RWPE1 (cell line): ENCODE results near the gene PMS2.

ENCODE experiments used
- CTCF ChIA-PET: fragments of 350-600 bp; sonication (Branson Sonifier 250); formaldehyde crosslinking; extraction: SDS; loops from one replicate; lab custom pipeline; 2021; lab: Yijun Ruan, JAX
- POLR2A ChIA-PET: fragments of 400-600 bp; formaldehyde crosslinking; extraction: SDS; loops from one replicate; lab custom pipeline; 2020; ENCODE audit warnings: antibody characterized with exemption; ENCODE audit not compliant: low non-redundant PET; lab: Yijun Ruan, JAX
- DNase-seq: peaks from one replicate; pipeline ENCODE4 v3.0.0; 2012; ENCODE audit warnings: low spot score
- H3K27ac ChIP-seq: fragments of 450-650 bp; 2 replicates; pipeline ENCODE4 v1.5.1; 2017
- TF ChIP-seq, protein P1 (sequence below): fragments of 450-650 bp; conservative IDR thresholded peaks from 2 replicates; pipeline ENCODE4 v1.5.1; 2017; ENCODE audit warnings: low read depth, mild to moderate bottlenecking

PMS2 gene

DNA sequence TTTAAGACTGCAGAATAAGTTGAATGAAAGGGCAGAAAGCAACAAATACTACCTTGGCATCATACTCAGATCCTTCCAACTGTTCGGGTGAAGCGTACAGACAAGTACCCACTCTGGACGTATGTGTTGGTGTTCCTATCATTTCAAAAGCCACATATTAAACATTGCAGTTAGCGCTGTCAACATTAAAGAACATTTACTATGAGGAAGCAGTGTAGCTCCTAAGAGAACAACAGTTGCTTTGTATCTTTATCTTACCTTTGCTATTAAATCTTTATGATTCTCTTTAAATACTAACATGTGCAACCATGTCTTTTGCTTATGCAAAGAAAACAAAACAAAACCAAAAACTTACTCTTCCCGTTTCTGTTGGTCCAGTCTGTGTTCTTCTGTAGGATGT, 19.7 kb upstream of the PMS2 start:
- no peak overlapping the region for H3K27ac ChIP-seq
- TF ChIP-seq, protein P1, sequence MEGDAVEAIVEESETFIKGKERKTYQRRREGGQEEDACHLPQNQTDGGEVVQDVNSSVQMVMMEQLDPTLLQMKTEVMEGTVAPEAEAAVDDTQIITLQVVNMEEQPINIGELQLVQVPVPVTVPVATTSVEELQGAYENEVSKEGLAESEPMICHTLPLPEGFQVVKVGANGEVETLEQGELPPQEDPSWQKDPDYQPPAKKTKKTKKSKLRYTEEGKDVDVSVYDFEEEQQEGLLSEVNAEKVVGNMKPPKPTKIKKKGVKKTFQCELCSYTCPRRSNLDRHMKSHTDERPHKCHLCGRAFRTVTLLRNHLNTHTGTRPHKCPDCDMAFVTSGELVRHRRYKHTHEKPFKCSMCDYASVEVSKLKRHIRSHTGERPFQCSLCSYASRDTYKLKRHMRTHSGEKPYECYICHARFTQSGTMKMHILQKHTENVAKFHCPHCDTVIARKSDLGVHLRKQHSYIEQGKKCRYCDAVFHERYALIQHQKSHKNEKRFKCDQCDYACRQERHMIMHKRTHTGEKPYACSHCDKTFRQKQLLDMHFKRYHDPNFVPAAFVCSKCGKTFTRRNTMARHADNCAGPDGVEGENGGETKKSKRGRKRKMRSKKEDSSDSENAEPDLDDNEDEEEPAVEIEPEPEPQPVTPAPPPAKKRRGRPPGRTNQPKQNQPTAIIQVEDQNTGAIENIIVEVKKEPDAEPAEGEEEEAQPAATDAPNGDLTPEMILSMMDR, result no peak
- CTCF ChIA-PET, result no interaction called here
- POLR2A ChIA-PET, result no interaction called here
- DNase-seq, result no peak

DNA sequence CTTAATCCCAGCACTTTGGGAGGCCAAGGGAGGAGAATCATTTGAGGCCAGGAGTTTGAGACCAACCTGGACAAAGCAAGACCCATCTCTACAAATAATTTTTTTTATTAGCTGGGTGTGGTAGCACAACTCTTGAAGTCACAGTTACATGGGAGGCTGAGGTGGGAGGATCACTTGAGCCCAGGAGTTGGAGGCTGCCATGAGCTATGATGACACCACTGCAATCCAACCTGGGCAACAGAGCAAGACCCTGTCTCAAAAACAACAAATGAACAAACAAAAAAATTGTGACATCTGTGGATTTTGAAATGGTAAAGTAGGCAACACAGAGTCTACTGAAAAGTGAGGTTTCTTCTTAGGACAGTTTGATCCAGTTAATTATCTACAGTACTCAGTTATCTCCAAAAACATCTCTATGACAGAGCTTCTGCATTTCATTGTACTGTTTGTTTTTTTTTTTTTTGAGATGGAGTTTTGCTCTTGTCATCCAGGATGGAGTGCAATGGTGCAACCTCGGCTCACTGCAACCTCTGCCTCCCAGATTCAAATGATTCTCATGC, 19.0 kb upstream of the PMS2 start:
- H3K27ac ChIP-seq, result no peak overlapping the region
- ChIA-PET CTCF (no interaction called here), POLR2A (interaction anchor here (0.6 kb wide), 1 partner anchor 171 kb away, joined by 5 read pairs; no protein-coding TSS in a partner anchor)
- DNase-seq, result no peak
- TF ChIP-seq, protein P1, result no peak

DNA sequence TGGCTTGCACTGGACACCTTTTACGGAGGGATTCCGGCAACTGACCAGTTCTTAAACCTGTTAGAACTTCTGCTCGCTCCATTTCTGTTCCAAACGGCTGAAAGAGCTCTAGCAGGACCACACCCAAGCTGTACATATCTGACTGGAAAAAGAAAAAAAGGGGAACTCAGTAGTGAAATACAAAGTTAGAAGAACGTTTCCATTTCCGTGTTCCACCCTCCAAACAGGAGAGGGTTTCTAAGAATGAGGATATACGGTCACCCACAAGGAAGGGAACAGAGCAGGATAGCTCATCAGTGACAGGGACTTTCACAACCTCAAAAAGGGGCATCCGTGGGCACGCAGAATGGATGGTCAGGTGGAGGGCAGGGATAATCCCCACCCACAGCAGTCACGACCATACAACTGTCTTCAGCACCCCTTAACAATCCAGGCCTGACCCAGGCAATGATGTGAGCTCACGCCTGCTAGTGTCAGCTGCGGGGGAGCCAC, 18.0 kb upstream of the PMS2 start:
- H3K27ac ChIP-seq, result peak overlapping the region; percentile 56
- TF ChIP-seq, protein P1, result no peak
- ChIA-PET CTCF (interaction anchor here (0.6 to 1.0 kb wide), 2 partner anchors 31 to 200 kb away, joined by 3 to 4 read pairs; no protein-coding TSS in a partner anchor), POLR2A (no interaction called here)
- no peak for DNase-seq

DNA sequence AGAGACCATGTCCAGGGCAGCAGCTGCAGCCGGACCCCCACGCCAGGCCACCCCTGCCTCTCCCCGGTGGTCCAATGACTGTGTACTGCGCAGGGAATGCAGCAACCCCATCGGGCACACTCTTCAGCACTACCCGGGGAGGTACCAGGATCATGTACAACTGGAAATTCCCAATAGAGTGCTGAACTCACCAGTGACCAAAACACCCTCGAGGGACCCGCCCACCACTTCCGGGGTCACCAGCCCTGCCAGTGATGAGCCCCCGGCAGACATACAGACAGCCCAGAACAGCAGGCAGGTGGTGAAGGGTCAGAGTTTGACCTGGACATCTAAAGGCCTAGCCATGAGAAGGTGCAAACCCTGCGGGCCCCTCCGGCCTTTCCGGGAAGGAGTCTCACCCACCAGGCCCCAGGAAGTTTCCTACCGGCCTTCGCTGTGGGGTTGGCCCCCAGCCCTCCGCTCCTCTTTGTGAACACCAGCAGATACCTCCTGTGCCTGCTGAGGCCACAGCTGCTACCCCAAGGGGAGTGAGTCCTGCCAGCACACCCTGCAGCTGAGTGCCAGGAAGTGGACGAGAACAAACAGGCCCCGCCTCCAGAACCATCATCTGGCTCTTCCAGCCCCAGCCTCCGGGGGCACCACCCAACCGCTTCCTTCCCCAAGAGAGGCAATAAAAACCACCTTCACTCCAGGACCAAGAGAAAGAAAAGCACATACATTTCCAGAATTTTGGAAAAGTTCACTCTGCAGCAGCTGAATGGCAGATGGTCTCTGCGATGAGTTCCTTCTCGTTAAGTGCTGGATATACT, 17.4 kb upstream of the PMS2 start:
- peak; percentile 63 for DNase-seq
- H3K27ac ChIP-seq, result peak overlapping the region; percentile 56
- CTCF ChIA-PET, result interaction anchor here (0.6 to 1.0 kb wide), 2 partner anchors 31 to 200 kb away, joined by 3 to 4 read pairs; no protein-coding TSS in a partner anchor
- POLR2A ChIA-PET, result no interaction called here
- TF ChIP-seq, protein P1, result no peak

DNA sequence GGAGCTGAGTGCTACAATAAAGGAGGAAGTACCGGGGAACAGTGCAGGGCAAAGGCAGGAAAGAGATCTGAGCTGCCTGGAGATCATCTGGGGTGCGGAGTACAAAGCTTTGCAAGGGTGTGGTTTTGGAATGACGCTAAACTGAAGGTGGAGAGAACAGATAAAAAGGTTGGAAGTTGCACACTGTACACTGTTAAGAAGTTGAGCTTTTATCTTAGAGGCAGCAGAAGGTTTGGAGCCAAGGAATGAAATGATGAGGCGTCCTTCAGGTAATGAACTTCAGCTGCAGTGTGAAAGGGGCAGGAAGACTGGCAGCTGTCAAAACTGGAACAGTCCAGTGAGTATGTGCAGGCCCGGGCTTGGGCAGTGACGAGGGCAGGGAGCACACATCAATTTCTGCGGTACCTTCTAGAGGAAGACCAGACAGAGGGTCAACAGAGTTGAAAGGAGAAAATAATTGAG, 15.2 kb upstream of the PMS2 start:
- TF ChIP-seq, protein P1, result no peak
- H3K27ac ChIP-seq, result peak overlapping the region; percentile 33; the same call in 1 of the 2 replicates
- ChIA-PET CTCF (interaction anchor here (0.6 to 0.9 kb wide), 2 partner anchors 13 to 168 kb away, joined by 3 to 5 read pairs; no protein-coding TSS in a partner anchor), POLR2A (no interaction called here)
- DNase-seq, result no peak

DNA sequence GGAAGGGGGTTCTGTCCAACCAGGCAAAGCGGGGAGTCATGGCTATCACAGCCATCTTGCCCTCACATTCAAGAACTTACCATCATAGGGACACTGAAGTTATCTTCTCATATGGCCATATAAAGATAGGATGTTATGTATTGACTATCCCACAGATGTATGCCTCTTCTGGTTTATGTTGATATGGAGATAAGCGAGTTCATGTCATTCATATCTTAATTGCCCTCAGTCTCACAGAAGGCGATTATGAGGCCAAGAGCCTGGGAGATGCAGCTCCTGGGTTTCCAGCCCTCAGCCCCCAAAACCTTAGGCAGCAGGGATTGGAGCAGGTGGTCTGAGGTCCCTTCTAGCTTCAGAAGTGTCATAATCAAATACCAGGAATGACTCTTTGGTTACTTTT, 13.9 kb upstream of the PMS2 start:
- CTCF ChIA-PET, result no interaction called here
- DNase-seq, result no peak
- peak overlapping the region; percentile 13; the same call in 1 of the 2 replicates for H3K27ac ChIP-seq
- POLR2A ChIA-PET, result no interaction called here
- TF ChIP-seq, protein P1, result no peak
